Lower leg skin (tissue), 4 donors: ENCODE data around the gene UMODL1. TPM values are rescaled to one million over a fixed set of nuclear protein-coding genes. Genes with fewer than 3 reads are reported as not detected.

Source experiments
- DNase-seq, 2 donors: peaks; one replicate each; pipeline ENCODE4 v3.0.0-alpha.2; 2019; ENCODE audit warnings: low spot score in 2 of 2
- H3K4me3 ChIP-seq: fragments of 200-600 bp; sonication (generic); 2 replicates; pipeline ENCODE4 v1.5.1; 2017; ENCODE audit warnings: mild to moderate bottlenecking, low read depth; ENCODE audit not compliant: poor library complexity, severe bottlenecking
- CTCF ChIP-seq, 3 donors: fragments of 450-650 bp; IDR thresholded peaks; one replicate each; pipeline ENCODE4 v1.5.1; 2016; ENCODE audit warnings: antibody characterized with exemption in 3 of 3, mild to moderate bottlenecking in 3 of 3, moderate library complexity in 2 of 3
- POLR2A ChIP-seq, 2 donors: fragments of 450-650 bp; IDR thresholded peaks; one replicate each; pipeline ENCODE4 v1.6.1; 2016 to 2017; ENCODE audit warnings: antibody characterized with exemption in 2 of 2, mild to moderate bottlenecking in 1 of 2, moderate library complexity in 1 of 2
- WGBS, 2 donors: methylation state at CpG; one replicate each; pipeline ENCODE4 v1.1.5; 2018; 5-methylcytosine and 5-hydroxymethylcytosine counted together
- intact Hi-C: fragments of 100-400 bp; cut with DNase I; formaldehyde crosslinking; loops from one replicate; pipeline ENCODE4 v1.15.0; 2023; ENCODE audit warnings: low total_unique reads
- total RNA-seq, 4 donors: library from RNA; depleted of rRNA; stranded (reverse); fragments of >200 nt; gene quantifications; one replicate each; pipeline ENCODE4 v1.1.0, GENCODE V29; 2016

Gene UMODL1
- total RNA-seq, 4 donors from 2014 or later: 0.23 TPM; not detected in 3

- WGBS, 2 donors: 51 to 53% methylated on average over 4 of the region's 4 CpGs
- DNase-seq: peak in 1 of 2 donors; percentile 46
- intact Hi-C loops: no loop called here
- no peak overlapping the region for H3K4me3 ChIP-seq
- TF ChIP-seq POLR2A (IDR thresholded peaks at IDR 0.05): no peak
- no peak for TF ChIP-seq CTCF (IDR thresholded peaks at IDR 0.05)
Observed at GRCh38 chr21:42121794-42122193, 50.7 kb downstream of the UMODL1 start.

GRCh38 chr21:42122398-42122797, 51.3 kb downstream of the UMODL1 start:
- no peak for DNase-seq
- no peak overlapping the region for H3K4me3 ChIP-seq
- intact Hi-C loops: no loop called here
- TF ChIP-seq POLR2A (IDR thresholded peaks at IDR 0.05): no peak
- TF ChIP-seq CTCF (IDR thresholded peaks at IDR 0.05): no peak
- WGBS, 2 donors: 81 to 83% methylated on average over 13 of the region's 13 CpGs

- 59 to 63% methylated on average over 10 to 13 of the region's 13 CpGs for WGBS, 2 donors
- no peak for TF ChIP-seq POLR2A (IDR thresholded peaks at IDR 0.05)
- no peak for TF ChIP-seq CTCF (IDR thresholded peaks at IDR 0.05)
- DNase-seq: no peak
- intact Hi-C loops: no loop called here
- H3K4me3 ChIP-seq: no peak overlapping the region
Observed at GRCh38 chr21:42122808-42123207, 51.7 kb downstream of the UMODL1 start.

GRCh38 chr21:42123219-42123908, 52.2 kb downstream of the UMODL1 start:
- intact Hi-C loops: no loop called here
- H3K4me3 ChIP-seq: no peak overlapping the region
- no peak for DNase-seq
- TF ChIP-seq CTCF (IDR thresholded peaks at IDR 0.05): no peak
- TF ChIP-seq POLR2A (IDR thresholded peaks at IDR 0.05): no peak
- WGBS, 2 donors: 81 to 83% methylated on average over 14 of the region's 14 CpGs

- TF ChIP-seq CTCF (IDR thresholded peaks at IDR 0.05) (no peak), POLR2A (IDR thresholded peaks at IDR 0.05) (no peak)
- 92 to 94% methylated on average over 13 of the region's 13 CpGs for WGBS, 2 donors
- no peak overlapping the region for H3K4me3 ChIP-seq
- DNase-seq: no peak
- intact Hi-C loops: no loop called here
Observed at GRCh38 chr21:42124081-42124480, 53.0 kb downstream of the UMODL1 start.
